22Rv1 (cell line): Measurements from ENCODE around the gene RPS6KC1.

ENCODE experiments used
- H3K27ac ChIP-seq: fragments of 450-650 bp; 2 replicates; pipeline ENCODE4 v1.5.1; 2017
- CTCF ChIP-seq: fragments of 450-650 bp; IDR thresholded peaks from 2 replicates; pipeline ENCODE4 v1.5.1; 2017; ENCODE audit warnings: mild to moderate bottlenecking
- ZFX ChIP-seq: fragments of 450-650 bp; IDR thresholded peaks from 2 replicates; pipeline ENCODE4 v1.6.1; 2017; ENCODE audit warnings: antibody characterized with exemption, borderline replicate concordance

Gene RPS6KC1

GRCh38 chr1:213162862-213163261 lies 111.8 kb downstream of the RPS6KC1 start:
- TF ChIP-seq CTCF (no peak), ZFX (no peak)
- H3K27ac ChIP-seq, result no peak overlapping the region

GRCh38 chr1:213163278-213163711 lies 112.3 kb downstream of the RPS6KC1 start:
- TF ChIP-seq CTCF (no peak), ZFX (no peak)
- no peak overlapping the region for H3K27ac ChIP-seq

- H3K27ac ChIP-seq, result no peak overlapping the region
- TF ChIP-seq ZFX (no peak), CTCF (no peak)
Observed at GRCh38 chr1:213164561-213164960, 113.5 kb downstream of the RPS6KC1 start.

- no peak overlapping the region for H3K27ac ChIP-seq
- no peak for TF ChIP-seq CTCF
- TF ChIP-seq ZFX, result no peak
Observed at GRCh38 chr1:213166852-213167251, 115.8 kb downstream of the RPS6KC1 start.

GRCh38 chr1:213171711-213172110 lies 120.7 kb downstream of the RPS6KC1 start:
- TF ChIP-seq ZFX, result no peak
- TF ChIP-seq CTCF, result no peak
- no peak overlapping the region for H3K27ac ChIP-seq

- no peak for TF ChIP-seq ZFX
- no peak for TF ChIP-seq CTCF
- H3K27ac ChIP-seq, result no peak overlapping the region
Observed at GRCh38 chr1:213176341-213176740, 125.3 kb downstream of the RPS6KC1 start.

GRCh38 chr1:213179784-213180183 lies 128.7 kb downstream of the RPS6KC1 start:
- H3K27ac ChIP-seq, result no peak overlapping the region
- TF ChIP-seq CTCF, result no peak
- no peak for TF ChIP-seq ZFX
